ENCODE results near the gene LNX2. TPM values are rescaled to one million over a fixed set of nuclear protein-coding genes. Genes with fewer than 3 reads are reported as not detected.

Gene LNX2
- total RNA-seq, 1 experiment from 2014 or later = 6.6 TPM

GRCh38 chr13:27607125-27607524 lies 13.2 kb downstream of the LNX2 start:
- DNase-seq (ENCODE audit: low read depth) = peak; percentile 31

- no peak for DNase-seq (ENCODE audit: low read depth)
These were observed 14.6 kb downstream of the LNX2 start for GRCh38 chr13:27605610-27606200.

DNA sequence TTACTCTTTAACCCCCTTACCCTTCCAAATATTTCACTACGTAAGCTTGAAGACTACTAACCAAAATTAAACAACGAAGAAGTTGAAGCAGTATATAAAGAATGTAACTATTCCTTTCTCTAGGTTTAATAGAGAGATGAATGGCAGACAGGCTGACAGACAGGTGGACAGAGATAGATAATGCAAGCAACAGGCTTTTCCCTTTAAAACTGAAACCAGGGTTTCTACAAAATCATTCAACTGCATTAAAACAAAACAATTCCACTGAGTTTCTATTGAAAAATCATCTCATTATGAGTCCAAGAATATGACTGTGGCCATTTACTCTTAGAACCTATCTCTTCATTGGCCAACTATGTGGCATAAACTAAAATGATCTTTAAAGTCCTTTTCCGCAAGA lies 15.2 kb downstream of the LNX2 start:
- DNase-seq (ENCODE audit: low read depth) = no peak

DNA sequence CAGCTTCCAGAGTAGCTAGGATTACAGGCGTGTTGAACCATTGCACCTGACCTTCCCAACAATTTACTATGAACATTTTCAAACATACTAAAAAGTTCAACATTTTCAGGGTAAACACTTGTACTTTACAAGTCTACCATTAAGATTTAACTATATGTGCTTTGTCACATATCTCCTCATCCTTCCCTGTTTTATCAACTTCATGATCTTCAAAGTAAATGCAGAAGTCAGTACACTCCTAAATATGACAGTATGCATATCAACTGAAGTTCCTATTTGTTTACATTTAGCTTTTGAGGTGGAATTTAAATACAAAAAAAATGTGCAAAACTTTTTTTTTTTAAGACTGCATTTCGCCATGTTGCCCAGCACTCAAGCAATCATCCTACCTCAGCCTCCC lies 18.5 kb downstream of the LNX2 start:
- DNase-seq (ENCODE audit: low read depth) = no peak

DNA sequence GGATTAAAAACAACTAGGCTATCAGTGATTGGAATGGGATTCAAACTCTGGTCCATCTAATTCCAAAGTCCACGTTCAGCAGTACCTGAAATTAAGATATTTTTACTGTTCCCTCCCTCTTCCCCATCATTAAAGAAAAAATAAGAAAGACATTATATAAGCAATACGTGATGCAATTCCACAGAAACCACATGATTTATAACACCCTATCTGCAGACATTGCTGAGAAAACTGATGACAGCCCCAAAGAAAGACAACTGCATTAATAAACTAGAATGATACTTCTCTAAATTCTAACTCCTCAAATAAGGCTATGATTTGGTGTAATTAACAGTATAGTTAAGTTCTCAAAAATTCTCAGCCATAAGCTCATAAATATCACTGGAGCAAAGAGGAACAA lies 19.1 kb downstream of the LNX2 start:
- DNase-seq (ENCODE audit: low read depth) = no peak

- no peak for DNase-seq (ENCODE audit: low read depth)
These were observed 19.6 kb downstream of the LNX2 start for GRCh38 chr13:27600711-27601110.

GRCh38 chr13:27599845-27600553 lies 20.3 kb downstream of the LNX2 start:
- DNase-seq (ENCODE audit: low read depth) = peak; percentile 60

- DNase-seq (ENCODE audit: low read depth) = no peak
These were observed 21.2 kb downstream of the LNX2 start for GRCh38 chr13:27599096-27599495.

- DNase-seq (ENCODE audit: low read depth) = no peak
These were observed 25.1 kb downstream of the LNX2 start for GRCh38 chr13:27595055-27595811.

GRCh38 chr13:27593267-27593666 lies 27.1 kb downstream of the LNX2 start:
- no peak for DNase-seq (ENCODE audit: low read depth)

DNA sequence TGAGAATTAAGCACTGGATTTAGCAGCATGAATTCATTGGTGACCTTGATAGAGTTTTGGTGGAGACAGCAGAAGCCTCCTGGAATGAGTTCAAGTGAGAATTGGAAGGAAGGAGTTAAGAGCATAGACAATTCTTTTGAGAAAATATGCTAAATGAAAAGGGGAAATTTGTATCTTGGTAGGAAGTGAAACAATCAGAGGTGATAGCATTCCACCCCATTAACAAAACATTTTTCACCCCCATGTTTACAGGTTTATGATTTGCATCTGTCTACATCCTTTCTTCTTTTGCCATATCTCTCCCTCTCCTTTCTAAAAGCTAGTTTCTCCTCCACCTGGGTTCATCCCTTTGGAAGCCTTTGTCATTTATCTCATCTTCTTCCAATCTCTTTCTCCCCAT lies 27.5 kb downstream of the LNX2 start:
- no peak for DNase-seq (ENCODE audit: low read depth)

DNA sequence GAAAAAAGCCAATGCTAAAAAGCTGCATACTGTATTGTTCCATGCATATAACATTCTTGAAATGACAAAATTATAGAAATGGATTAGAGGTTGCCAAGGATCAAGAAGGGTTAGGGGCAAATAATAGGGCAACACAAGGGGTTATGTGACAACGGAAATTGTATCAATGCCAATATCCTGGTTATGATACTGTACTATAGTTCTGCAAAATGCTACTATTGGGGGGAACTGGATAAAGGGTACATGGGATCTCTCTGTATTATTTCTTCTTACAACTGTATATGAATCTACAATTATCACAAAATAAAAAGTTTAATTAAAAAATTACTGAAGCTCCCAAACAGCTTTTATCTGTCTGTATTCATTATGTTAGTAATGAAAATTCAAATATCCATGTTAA lies 31.9 kb downstream of the LNX2 start:
- no peak for DNase-seq (ENCODE audit: low read depth)

GRCh38 chr13:27587095-27587746 lies 33.1 kb downstream of the LNX2 start:
- DNase-seq (ENCODE audit: low read depth) = no peak

DNA sequence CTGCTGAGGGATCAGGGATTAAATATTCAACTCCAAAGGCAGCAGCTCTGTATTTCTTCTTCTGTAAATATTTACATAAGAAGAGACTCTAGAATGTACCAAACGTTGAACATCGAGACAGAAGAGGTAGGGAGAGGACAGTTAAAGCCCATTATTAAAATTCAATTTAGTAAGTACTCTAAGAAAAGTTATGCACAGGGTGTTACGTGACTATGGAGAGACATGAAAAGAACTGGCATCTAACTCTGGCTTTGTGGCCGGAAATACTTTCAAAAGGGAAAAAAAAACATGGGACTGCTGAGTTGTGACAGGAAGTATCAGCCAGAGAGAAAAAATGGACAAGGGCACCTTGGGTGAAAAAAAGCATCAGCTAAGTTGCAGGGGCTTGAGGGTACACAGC lies 36.7 kb downstream of the LNX2 start:
- peak; percentile 8 for DNase-seq (ENCODE audit: low read depth)

GRCh38 chr13:27578121-27579030 lies 42.0 kb downstream of the LNX2 start:
- peak; percentile 11 for DNase-seq (ENCODE audit: low read depth)

DNA sequence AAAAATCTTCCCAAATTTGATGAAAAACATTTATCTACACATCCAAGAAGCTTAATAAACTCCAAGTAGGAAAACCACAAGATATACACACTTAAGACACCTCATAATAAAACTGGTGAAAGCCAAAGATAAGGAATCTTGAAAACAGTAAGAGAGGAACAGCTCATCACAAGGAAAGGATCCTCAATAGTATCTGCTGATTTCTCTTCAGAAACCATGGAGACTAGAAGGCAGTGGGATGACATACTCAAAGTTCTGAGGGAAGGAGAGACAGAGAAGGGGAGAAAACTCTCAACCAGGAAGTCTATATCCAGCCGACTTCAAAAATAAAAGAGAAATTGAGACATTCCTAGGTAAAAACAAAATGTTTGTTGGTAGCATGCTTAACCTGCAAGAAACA lies 45.7 kb downstream of the LNX2 start:
- DNase-seq (ENCODE audit: low read depth) = no peak

- peak; percentile 45 for DNase-seq (ENCODE audit: low read depth)
These were observed 47.1 kb downstream of the LNX2 start for GRCh38 chr13:27573265-27573664.

- no peak for DNase-seq (ENCODE audit: low read depth)
These were observed 48.0 kb downstream of the LNX2 start for GRCh38 chr13:27572234-27572901.

DNA sequence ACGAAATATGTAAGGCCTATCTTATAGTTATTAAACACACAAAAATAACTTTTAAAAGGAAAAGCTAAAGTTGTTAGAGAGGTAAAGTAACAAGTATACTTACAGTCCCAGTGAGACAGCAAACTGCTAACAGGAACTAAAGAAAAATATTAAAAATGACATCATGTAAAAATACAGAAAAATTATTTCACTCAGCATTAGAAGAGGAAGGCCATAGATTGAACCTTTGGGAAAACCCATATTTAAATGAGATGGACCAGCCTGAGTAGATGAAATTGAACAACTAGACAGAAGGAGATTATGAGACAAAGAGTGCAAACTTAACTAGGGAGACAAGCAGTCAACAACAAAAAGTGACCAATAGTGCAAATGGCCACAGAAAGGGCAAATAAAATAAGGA lies 49.4 kb downstream of the LNX2 start:
- DNase-seq (ENCODE audit: low read depth) = no peak

- DNase-seq (ENCODE audit: low read depth) = no peak
These were observed 50.9 kb downstream of the LNX2 start for GRCh38 chr13:27569405-27569804.

DNA sequence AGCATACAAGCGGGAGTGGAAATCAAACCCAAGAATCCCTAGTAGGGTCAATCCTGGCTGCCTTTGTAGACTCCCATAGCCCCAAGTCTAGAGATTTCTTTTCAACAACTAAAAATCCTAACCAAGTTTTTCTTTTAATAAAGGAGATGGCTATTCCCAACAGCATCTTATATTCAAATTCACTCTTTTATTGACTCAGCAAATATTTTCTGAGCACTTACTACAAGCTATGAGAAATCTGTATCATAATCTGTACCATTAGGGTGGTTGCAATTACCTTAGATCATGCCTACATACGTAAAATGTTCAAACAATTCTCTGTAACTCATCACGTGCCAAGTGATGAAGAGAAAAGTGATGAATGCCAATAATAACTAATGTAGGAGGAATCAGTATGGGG lies 54.5 kb downstream of the LNX2 start:
- DNase-seq (ENCODE audit: low read depth) = no peak

Measured in Daoy (cell line).